ENCODE measurements around the gene LRRC30.

The LRRC30 gene

GRCh38 chr18:7242926-7243325 is 12.0 kb downstream of the LRRC30 start:
- DNase-seq = no peak

DNA sequence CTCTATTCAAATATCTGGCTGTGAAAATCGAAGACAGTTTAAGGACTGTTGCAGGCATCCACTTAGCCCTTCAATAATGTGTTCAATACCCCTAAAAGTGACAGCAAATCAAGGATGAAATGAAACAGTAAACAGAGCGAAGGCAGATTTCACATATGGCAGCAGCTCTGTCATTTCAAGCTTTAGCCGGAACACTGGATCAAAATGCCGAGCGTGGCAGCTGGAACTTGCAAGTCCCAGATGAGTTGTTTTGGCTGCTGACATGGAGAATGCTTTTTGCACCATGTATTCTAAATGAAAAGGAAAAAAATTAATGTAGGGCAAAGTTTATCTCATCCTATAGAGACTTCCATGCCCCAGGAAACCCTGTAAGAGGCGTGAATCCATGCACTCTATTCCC is 18.0 kb downstream of the LRRC30 start:
- no peak for DNase-seq

DNA sequence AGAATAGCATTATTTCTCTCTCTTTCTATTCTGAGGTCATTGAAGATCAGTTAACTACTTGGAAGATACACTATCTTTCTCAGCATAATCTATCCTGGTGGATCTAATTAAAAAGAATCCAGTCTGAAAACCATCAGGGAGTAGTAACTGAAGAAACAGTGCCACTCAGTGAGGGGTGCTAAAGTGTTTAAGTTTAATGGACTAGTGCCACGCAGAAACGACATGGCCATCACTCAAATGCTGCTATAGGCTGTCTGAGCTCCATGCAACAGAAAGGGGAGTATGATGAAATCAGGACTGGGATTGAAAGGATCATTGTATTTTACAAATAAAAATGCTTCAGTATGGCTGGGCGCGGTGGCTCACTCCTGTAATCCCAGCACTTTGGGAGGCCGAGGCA is 23.3 kb downstream of the LRRC30 start:
- no peak for DNase-seq

DNA sequence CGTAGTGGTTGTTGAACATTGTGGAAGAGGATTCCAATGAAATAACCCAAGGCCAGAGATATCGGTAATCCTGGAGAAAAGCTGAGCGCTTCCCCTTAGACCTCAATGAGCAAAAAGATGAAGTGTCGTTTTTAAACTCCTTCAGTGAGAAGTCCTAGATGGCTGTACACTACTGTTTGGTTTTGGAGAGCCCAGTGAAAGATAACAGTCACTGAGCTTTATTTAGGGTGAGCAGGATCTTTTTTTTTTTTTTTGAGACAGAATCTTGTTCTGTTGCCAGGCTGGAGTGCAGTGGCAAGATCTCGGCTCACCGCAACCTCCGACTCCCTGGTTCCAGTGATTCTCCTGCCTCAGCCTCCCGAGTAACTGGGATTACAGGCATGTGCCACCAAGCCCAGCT is 24.2 kb downstream of the LRRC30 start:
- DNase-seq = no peak

GRCh38 chr18:7255643-7256042 is 24.8 kb downstream of the LRRC30 start:
- DNase-seq = no peak

DNA sequence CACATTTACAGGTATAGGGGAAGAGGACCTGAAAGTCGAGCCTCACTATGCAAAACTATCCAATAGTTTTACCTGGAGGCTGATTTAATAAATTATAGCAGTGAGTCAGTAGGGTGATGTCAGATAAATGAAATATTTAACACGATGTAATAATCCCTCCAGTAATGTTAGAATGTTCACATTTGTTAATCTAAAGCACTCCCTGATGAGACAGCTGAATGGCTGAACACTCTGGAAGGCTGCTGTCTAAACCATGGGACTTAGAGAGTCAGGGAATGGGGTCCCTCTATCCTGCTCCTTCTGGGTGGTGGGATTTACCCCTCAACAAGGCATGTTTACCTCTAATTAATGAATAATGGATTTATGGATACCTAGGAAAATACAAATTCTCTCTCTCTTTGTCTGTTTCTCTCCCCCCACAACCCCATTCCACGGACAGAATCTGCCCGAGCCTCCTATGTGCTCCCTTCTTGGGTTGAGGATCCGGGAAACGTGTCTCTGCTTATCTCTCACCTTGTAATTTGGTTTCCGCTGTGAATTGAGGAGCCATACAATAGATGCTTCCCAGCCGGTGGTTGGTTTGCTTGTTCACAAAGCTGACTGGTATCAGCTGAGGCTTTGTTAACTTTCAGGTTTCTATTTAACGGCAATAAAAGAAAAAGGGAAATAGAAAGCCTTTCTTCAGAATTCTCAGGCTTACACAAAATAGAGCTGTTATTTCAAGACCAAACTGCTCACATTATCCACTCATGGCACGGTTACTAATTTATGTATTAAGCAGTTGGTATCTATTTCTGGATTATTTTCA is 25.9 kb downstream of the LRRC30 start:
- no peak for DNase-seq

- DNase-seq = no peak
Observed at GRCh38 chr18:7257426-7257740, 26.5 kb downstream of the LRRC30 start.

- DNase-seq = no peak
Observed at GRCh38 chr18:7259475-7259874, 28.6 kb downstream of the LRRC30 start.

DNA sequence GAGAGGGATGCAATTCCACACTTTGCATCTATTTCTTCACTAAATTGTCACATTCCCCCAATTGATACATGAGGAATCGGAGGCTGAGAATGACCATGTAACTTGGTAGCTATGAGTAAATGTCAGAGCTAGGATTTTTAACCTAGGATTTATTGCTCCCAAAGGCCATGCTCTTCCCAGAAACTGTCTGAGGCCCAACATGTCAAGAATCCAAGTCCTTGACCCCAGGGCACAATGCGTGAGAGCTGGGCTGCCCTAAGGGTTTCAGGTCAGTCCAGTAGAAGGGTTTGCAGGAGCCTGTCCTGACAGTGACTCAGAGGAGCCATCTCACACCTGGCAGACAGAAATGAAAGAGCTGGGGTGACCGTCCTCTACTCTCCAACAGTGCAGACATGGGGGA is 30.3 kb downstream of the LRRC30 start:
- no peak for DNase-seq

DNA sequence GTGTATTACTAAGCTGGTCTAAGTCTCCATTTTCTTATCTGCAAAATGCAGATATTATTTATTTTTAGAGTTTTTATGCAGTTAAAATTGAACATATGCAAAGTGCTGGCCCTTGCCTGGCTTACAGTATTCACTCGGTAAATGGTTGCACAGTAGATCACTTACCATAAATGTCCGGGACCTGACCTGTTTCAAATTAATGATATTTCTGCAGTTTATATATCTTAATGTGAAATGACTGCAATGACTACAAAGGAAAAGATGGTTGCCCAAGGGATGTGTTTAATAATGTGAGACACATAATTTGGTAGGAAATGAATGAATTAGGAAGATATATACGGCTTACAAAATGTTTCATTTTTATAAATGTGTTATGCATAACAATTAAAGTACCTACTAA is 37.1 kb downstream of the LRRC30 start:
- no peak for DNase-seq

- DNase-seq = no peak
Observed at GRCh38 chr18:7269942-7270341, 39.1 kb downstream of the LRRC30 start.

- DNase-seq = peak; percentile 73
Observed at GRCh38 chr18:7272311-7273049, 41.6 kb downstream of the LRRC30 start.

DNA sequence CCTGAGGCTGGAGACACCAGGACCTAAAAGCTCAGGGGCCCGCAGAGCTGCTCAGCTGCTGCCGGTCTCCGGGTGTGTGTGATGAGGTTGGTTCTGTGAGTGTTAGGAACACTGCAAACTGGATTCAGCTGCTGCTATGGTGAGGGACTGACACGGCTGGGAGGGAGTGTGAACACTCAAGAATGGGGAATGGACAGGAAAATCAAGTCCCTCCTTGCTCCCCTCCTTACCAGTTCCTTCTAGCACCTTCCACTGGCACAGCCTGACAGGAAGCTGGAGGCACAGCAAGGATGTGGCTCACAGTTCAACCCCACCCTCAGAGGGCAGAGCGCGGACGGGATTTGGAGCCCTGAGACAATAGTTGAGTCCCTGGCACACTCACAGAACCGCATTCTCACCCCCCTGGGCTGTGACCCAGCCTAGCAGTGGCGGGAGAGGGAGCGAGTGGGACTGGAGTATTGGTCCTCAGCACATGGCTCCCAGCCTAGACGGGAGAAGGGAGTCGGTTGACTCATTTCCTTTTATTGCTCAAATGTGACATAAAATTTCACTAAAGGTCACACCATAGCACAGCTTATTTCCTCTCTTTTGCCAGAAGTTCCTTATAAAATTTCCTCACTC is 42.5 kb downstream of the LRRC30 start:
- DNase-seq = no peak

DNA sequence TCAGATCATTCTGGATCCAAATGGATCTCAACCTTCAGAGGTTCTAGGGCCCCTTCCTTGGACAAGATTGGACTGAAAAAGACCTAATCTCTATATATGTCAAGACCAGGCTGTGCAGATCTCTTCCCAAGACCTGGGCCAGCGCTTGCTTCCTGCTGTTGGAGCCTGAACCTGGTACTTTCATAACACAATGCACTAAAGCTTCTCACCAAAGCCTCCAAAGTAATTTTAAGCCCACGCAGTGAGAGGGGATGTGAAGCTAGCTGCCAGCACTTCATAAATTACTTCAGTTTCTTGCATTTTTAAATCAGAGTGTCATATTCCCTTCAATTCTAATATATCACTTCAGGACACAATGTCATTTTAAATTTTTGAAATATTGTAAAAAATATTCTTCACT is 50.7 kb downstream of the LRRC30 start:
- DNase-seq = no peak
